ENCODE results near the gene GPBAR1. TPM values are rescaled to one million over a fixed set of nuclear protein-coding genes. Genes with fewer than 3 reads are reported as not detected.

The GPBAR1 gene
- total and polyA plus RNA-seq, 2 experiments from 2014 or later: 0.44 TPM; not detected in 1

- TF ChIP-seq, protein P1, sequence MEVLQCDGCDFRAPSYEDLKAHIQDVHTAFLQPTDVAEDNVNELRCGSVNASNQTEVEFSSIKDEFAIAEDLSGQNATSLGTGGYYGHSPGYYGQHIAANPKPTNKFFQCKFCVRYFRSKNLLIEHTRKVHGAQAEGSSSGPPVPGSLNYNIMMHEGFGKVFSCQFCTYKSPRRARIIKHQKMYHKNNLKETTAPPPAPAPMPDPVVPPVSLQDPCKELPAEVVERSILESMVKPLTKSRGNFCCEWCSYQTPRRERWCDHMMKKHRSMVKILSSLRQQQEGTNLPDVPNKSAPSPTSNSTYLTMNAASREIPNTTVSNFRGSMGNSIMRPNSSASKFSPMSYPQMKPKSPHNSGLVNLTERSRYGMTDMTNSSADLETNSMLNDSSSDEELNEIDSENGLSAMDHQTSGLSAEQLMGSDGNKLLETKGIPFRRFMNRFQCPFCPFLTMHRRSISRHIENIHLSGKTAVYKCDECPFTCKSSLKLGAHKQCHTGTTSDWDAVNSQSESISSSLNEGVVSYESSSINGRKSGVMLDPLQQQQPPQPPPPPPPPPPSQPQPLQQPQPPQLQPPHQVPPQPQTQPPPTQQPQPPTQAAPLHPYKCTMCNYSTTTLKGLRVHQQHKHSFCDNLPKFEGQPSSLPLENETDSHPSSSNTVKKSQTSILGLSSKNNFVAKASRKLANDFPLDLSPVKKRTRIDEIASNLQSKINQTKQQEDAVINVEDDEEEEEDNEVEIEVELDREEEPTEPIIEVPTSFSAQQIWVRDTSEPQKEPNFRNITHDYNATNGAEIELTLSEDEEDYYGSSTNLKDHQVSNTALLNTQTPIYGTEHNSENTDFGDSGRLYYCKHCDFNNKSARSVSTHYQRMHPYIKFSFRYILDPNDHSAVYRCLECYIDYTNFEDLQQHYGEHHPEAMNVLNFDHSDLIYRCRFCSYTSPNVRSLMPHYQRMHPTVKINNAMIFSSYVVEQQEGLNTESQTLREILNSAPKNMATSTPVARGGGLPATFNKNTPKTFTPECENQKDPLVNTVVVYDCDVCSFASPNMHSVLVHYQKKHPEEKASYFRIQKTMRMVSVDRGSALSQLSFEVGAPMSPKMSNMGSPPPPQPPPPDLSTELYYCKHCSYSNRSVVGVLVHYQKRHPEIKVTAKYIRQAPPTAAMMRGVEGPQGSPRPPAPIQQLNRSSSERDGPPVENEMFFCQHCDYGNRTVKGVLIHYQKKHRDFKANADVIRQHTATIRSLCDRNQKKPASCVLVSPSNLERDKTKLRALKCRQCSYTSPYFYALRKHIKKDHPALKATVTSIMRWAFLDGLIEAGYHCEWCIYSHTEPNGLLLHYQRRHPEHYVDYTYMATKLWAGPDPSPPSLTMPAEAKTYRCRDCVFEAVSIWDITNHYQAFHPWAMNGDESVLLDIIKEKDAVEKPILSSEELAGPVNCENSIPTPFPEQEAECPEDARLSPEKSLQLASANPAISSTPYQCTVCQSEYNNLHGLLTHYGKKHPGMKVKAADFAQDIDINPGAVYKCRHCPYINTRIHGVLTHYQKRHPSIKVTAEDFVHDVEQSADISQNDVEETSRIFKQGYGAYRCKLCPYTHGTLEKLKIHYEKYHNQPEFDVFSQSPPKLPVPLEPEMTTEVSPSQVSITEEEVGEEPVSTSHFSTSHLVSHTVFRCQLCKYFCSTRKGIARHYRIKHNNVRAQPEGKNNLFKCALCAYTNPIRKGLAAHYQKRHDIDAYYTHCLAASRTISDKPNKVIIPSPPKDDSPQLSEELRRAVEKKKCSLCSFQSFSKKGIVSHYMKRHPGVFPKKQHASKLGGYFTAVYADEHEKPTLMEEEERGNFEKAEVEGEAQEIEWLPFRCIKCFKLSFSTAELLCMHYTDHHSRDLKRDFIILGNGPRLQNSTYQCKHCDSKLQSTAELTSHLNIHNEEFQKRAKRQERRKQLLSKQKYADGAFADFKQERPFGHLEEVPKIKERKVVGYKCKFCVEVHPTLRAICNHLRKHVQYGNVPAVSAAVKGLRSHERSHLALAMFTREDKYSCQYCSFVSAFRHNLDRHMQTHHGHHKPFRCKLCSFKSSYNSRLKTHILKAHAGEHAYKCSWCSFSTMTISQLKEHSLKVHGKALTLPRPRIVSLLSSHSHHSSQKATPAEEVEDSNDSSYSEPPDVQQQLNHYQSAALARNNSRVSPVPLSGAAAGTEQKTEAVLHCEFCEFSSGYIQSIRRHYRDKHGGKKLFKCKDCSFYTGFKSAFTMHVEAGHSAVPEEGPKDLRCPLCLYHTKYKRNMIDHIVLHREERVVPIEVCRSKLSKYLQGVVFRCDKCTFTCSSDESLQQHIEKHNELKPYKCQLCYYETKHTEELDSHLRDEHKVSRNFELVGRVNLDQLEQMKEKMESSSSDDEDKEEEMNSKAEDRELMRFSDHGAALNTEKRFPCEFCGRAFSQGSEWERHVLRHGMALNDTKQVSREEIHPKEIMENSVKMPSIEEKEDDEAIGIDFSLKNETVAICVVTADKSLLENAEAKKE (CRISPR knock-in tag; IDR thresholded peaks at IDR 0.05): no peak
Observed at GRCh38 chr2:218234521-218234920, 26.3 kb upstream of the GPBAR1 start (continued).

- no peak overlapping the region for H3K27ac ChIP-seq (ENCODE audit: low read depth)
- no peak for ATAC-seq
- H2AFZ ChIP-seq: no peak overlapping the region
- no peaks in the 10 kb centered on the region for H3K9me2 ChIP-seq (ENCODE audit: insufficient read depth)
- Mint-ChIP-seq H3K4me1 (no peaks in the 10 kb centered on the region), H3K9me3 (no peaks in the 10 kb centered on the region), H3K27ac (no peak overlapping the region), H3K27me3 (ENCODE audit: insufficient read depth, low read depth, poor library complexity) (no peaks in the 10 kb centered on the region), H3K36me3 (ENCODE audit: low read depth) (peaks cover 93% of the 10 kb centered on the region), H3K4me3 (no peak overlapping the region)
- no peaks in the 10 kb centered on the region for H3K27me3 ChIP-seq (ENCODE audit: insufficient read depth)
- H3K36me3 ChIP-seq (ENCODE audit: insufficient read depth): peaks cover 62% of the 10 kb centered on the region
- no peak overlapping the region for H3K4me3 ChIP-seq
- DNase-seq (ENCODE audit: low spot score): no peak
- no peak overlapping the region for H3K4me2 ChIP-seq
- H3F3A ChIP-seq (replicated peaks; ENCODE audit: low read depth): no peaks in the 10 kb centered on the region
- 0 out of 2 replicates have a peak, but pooled peaks cover 4% of the 10 kb centered on the region for H4K20me1 ChIP-seq (replicated peaks; ENCODE audit: insufficient read depth)
- peaks cover 7% of the 10 kb centered on the region for H3K79me2 ChIP-seq (replicated peaks; ENCODE audit: insufficient read depth)
- no peaks in the 10 kb centered on the region for H3K4me1 ChIP-seq (ENCODE audit: insufficient read depth)
- TF ChIP-seq JUNB (IDR thresholded peaks at IDR 0.05; ENCODE audit: unreplicated experiment) (no peak), NANOG (IDR thresholded peaks at IDR 0.05; ENCODE audit: borderline replicate concordance) (no peak), STAT1 (IDR thresholded peaks at IDR 0.05; ENCODE audit: unreplicated experiment) (no peak), ETS1 (IDR thresholded peaks at IDR 0.05) (no peak), EZH2 (IDR thresholded peaks at IDR 0.05; ENCODE audit: low read depth, unreplicated experiment) (no peak), ZNF114 (CRISPR knock-in tag; IDR thresholded peaks at IDR 0.05) (no peak), ZNF331 (CRISPR knock-in tag; IDR thresholded peaks at IDR 0.05; ENCODE audit: low read depth) (no peak)
- TF ChIP-seq, protein P1 (CRISPR knock-in tag; IDR thresholded peaks at IDR 0.05): no peak
Observed at GRCh38 chr2:218235017-218235416, 25.8 kb upstream of the GPBAR1 start.
